GM12891 (cell line): ENCODE data around the gene POU2F1.
A peak's percentile ranks its signal among the peaks of the same experiment; 100 is the strongest.

Experiments
- DNase-seq: peaks from one replicate; pipeline ENCODE4 v3.0.0; 2011; ENCODE audit warnings: low spot score; ENCODE audit not compliant: insufficient read length
- FAIRE-seq: peaks from 2 replicates; lab custom pipeline; 2011; peaks lifted over from hg19 to GRCh38; lab: Jason Lieb, UNC
- PAX5 ChIP-seq: IDR thresholded peaks from 2 replicates; pipeline ENCODE4 v1.6.1; 2011; ENCODE audit warnings: low read length, moderate library complexity, mild to moderate bottlenecking; ENCODE audit not compliant: insufficient read depth, severe bottlenecking
- POLR2A ChIP-seq: IDR thresholded peaks from 2 replicates; pipeline ENCODE4 v1.6.1; 2011; ENCODE audit warnings: low read depth, low read length, control low read depth
- POLR2AphosphoS5 ChIP-seq: IDR thresholded peaks from 2 replicates; pipeline ENCODE4 v1.6.1; 2011; ENCODE audit warnings: low read depth, low read length, control low read depth
- POU2F2 ChIP-seq: IDR thresholded peaks from 2 replicates; pipeline ENCODE4 v1.6.1; 2011; ENCODE audit warnings: low read depth, mild to moderate bottlenecking, control low read depth, low read length, moderate library complexity
- SPI1 ChIP-seq: IDR thresholded peaks from 2 replicates; pipeline ENCODE4 v1.6.1; 2011; ENCODE audit warnings: low read depth, low read length, control low read depth
- TAF1 ChIP-seq: IDR thresholded peaks from 2 replicates; pipeline ENCODE4 v1.6.1; 2011; ENCODE audit warnings: low read depth, low read length, control low read depth

POU2F1 gene

DNA sequence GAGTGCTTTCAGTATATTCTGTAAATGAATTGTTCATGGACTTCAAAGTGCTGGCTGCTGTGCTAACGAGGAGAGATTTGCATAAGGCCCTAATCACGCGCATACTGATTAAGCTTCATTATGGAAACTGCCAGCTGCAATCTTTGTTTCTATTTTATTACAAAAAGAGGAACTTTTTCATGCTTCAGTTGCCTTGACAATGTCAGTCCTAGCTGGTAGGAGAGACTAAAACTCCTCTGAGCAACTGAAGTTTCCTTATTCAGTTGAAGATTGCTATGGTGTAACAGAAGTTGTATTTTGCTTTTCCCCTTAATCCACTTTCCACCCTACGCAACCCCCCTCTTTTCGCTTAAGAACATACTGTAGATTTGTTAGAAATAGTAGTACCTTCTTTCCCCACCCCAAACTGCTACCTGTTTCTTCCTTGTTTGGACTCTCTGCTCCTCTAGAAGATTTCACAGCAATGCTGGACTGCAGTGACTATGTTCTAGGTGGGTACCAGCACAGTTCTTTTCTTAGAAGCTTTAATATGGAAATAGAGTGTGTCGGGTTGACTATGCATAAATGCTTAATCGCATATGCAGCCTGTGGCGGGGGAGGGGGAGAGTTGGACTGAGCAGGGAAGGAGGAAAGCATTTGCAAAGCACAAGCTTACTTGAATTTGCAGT, 108.3 kb downstream of the POU2F1 start:
- TF ChIP-seq POLR2AphosphoS5 (no peak), POU2F2 (peak; percentile 94)
- DNase-seq (no peak), FAIRE-seq (peak; percentile 96)

DNA sequence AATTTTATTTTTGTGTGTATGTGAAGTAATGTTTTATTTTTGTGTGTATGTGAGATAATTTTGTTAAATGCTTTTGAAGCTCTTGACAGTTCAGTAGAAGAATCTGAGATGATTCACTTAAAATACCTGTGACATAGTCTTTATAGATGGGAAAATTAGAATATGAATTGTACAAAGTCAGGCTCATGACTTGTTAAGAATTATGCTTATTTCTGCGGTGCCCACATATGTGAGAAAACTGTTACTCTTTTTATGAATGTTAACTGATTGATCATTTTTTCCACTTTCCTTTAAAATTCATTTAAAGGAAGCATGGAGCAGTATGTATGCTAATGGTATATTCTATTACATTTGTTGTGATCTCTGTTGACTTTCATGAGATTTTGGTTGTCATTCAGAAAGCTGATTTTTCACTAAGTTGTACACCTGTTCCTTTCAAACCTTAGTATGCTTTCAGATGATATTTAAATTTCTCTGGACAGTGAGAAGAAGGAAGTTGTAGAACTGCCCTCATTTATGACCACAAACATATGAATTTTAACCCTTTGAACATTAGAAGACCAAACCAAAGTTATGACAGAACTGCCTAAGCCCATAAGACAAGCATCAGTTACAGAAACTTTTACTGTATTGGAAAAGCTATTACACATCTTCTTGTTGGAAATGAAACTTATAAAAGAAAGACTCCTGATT, 110.1 kb downstream of the POU2F1 start:
- no peak for DNase-seq
- TF ChIP-seq TAF1: no peak
- no peak for TF ChIP-seq POU2F2
- TF ChIP-seq POLR2A: no peak
- no peak for TF ChIP-seq SPI1
- TF ChIP-seq PAX5: no peak
- TF ChIP-seq POLR2AphosphoS5: no peak
- peak; percentile 80 for FAIRE-seq

DNA sequence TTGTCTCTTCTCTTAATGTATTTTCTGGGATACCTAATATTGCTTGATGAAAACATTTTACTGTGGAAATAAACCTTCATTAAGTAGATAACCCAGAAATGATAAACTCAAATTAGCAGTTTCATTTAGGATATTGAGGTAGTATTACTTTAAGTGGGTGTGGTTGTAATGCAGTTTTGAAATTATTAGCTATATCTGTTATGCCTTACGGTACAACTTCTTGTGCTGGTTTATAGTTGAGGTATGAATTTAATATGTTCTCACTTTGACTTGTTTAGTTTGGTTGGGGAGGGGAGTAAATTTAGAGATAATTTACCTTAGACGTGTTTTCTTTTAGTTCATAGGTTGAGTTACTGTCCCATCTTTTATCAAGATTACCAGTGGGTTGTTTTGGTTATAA, 111.0 kb downstream of the POU2F1 start:
- TF ChIP-seq POU2F2 (no peak), POLR2A (no peak), POLR2AphosphoS5 (no peak), PAX5 (no peak)
- no peak for DNase-seq
- peak; percentile 71 for FAIRE-seq

DNA sequence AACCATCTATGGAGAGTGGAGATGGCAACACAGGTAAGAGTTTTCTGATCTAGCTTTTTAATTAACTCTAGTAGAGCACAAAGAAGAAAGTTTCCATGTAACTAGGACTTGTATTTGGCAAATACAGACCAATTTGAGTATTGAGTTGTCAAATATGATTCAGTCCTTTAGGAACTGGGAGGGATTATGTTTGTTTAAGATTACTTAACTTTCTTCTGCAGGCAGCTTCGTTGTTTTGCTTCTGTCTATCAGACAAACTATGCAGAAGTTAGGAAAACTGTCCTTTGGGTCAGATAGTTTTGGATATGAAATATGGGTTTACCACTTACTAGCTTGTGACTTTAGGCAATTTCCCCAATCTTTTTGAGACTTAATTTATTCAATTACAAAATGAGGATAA, 111.8 kb downstream of the POU2F1 start:
- no peak for DNase-seq
- TF ChIP-seq POLR2A (no peak), POLR2AphosphoS5 (no peak), TAF1 (no peak), POU2F2 (no peak), PAX5 (no peak), SPI1 (no peak)
- peak; percentile 45 for FAIRE-seq

DNA sequence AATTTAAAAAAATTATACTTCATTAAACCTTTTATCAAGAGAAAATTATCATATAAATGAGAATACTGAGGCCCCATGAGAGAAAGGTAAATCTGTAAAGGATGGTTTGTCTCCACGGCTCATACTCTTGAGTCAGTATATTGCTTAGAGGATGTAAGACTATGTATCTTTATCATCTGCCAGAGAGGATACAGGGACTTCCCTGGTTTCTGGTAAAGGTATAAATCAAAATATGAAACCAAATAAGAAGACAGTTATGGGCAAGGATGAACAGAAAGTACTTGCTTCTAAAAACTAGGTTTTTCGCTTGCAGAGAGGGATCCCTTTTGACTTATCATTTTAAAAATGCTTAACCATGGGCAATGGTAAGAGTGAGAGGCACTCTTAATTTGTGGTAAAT, 112.4 kb downstream of the POU2F1 start:
- no peak for TF ChIP-seq PAX5
- TF ChIP-seq POLR2A: no peak
- TF ChIP-seq POLR2AphosphoS5: no peak
- no peak for TF ChIP-seq POU2F2
- no peak for TF ChIP-seq SPI1
- no peak for DNase-seq
- FAIRE-seq: no peak

DNA sequence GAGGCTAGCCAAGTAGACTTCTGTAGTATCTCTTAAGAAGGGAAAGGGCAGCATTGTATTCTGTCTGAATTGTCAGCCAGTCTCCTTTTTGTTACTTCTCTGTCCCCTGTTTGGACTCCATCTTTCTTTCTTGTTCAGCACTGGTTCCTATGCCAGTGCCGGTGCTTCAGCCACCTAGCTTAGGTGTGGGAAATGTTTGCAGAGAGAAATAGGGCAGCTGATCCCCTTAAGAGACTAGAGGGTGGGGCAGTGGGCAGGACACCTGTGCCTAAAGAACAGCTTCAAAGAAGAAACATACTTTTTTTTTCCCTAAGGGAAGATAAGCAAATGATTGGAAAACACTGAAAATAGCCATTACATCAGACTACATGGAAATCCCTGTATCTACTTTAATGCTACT, 113.0 kb downstream of the POU2F1 start:
- no peak for TF ChIP-seq POLR2A
- TF ChIP-seq SPI1: no peak
- TF ChIP-seq TAF1: no peak
- TF ChIP-seq PAX5: no peak
- no peak for TF ChIP-seq POLR2AphosphoS5
- TF ChIP-seq POU2F2: no peak
- FAIRE-seq (no peak), DNase-seq (no peak)

DNA sequence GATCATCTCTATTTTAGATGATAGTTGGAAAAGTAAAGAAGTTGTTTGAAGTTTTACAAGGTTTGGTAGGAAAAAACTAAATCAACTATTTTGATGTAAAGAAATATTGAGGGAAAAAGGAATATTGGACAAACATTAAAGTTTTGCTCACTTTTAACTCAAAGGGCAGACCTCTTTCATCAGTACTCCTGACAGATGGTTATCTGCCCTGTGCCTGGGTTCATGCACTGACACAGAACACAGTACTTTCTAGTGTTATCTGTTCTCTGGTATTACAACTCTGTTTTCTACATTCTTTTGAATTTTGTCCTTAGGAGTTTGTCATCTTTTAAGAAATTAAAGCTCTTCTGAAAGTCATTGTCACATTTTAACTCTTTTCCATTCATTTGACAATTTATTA, 118.7 kb downstream of the POU2F1 start:
- DNase-seq (no peak), FAIRE-seq (no peak)
- TF ChIP-seq POU2F2: no peak
- TF ChIP-seq POLR2AphosphoS5: no peak
- no peak for TF ChIP-seq PAX5
- no peak for TF ChIP-seq SPI1
- no peak for TF ChIP-seq POLR2A
- TF ChIP-seq TAF1: no peak

DNA sequence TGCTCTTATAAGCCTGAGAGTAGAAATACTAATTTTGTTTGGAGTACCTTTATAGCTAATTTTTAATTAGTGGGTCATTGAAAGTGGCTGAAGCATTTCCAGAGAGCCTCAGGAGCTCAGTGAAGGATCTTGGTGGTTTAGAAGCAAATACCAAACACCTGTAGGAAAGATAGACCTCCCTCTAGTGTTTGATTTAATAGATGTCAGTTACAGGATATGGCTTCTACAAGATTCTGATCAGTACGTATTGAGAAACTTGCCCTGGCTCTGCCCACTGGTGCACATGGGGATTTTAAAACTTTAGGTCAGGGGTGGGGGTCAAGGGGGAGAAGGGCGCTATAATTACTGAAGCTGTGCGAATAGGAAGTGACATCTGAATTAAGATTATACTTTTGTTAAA, 122.2 kb downstream of the POU2F1 start:
- no peak for TF ChIP-seq SPI1
- no peak for TF ChIP-seq TAF1
- TF ChIP-seq POU2F2: no peak
- TF ChIP-seq POLR2AphosphoS5: no peak
- no peak for TF ChIP-seq PAX5
- TF ChIP-seq POLR2A: no peak
- DNase-seq (no peak), FAIRE-seq (no peak)

DNA sequence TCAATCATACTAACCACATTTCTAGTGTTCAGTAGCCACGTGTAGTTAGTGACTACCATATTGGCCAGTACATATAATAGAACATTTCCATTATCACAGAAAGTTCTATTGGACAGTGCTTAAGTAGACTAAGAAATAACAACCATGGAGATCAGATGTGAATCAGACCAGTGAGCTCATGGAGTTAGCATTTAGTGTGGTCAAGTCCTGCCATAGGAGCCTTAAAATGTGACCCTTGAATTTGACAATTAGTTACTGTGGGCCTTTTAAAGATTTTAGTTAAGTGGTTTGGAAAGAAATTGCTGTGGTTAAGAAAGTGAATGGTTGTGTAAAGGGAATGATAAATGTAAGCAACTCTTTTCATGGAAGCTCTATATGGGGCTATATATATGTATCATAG, 123.4 kb downstream of the POU2F1 start:
- FAIRE-seq (no peak), DNase-seq (no peak)
- no peak for TF ChIP-seq SPI1

DNA sequence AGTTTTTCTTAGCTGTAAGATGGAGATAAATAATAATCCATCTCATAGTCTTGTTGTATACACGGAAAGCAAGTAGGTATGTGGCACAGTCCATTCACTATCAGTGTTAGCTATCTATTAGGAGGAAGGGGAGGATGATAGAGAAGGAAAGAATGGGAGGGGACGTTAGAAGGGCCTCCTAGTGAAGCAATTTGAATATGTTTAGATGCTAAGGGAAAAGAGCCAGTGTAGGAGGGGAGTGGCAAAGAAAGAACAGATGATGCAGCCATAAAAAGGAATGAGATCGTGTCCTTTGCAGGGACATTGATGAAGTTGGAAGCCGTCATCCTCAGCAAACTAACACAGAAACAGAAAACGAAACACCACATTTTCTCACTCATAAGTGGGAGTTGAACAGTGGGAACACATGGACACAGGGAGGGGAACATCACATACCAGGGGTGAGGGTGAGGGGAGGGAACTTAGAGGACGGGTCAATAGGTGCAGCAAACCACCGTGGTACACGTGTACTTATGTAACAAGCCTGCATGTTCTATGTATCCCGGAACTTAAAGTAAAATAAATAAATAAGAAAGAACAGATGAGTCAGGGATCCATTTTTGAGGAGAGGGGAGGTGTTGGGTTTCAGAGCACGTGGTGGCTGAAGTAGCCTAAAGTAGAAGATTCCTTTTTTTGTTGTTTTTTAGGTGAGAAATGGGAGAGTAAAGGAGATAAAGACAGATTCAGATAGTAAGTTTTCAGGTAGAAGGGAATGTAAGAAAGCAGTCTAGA, 124.1 kb downstream of the POU2F1 start:
- no peak for DNase-seq
- TF ChIP-seq PAX5 (no peak), POLR2A (no peak), POLR2AphosphoS5 (no peak), POU2F2 (no peak), TAF1 (no peak), SPI1 (no peak)
- peak; percentile 40 for FAIRE-seq
